NT2/D1 (cell line): ENCODE data around the gene OR14K1.

Source experiments
- SUZ12 ChIP-seq: IDR thresholded peaks from 2 replicates; pipeline ENCODE4 v1.6.1; 2011; ENCODE audit not compliant: insufficient read length, insufficient read depth; ENCODE audit errors: extremely low read depth
- YY1 ChIP-seq: IDR thresholded peaks from 2 replicates; pipeline ENCODE4 v1.6.1; 2011; ENCODE audit not compliant: insufficient read length, insufficient read depth
- ZNF274 ChIP-seq: IDR thresholded peaks from 2 replicates; pipeline ENCODE4 v1.6.1; 2011; ENCODE audit warnings: mild to moderate bottlenecking, low read depth, low read length

GRCh38 chr1:247721222-247721621 lies 17.2 kb upstream of the OR14K1 start:
- TF ChIP-seq SUZ12 (no peak), YY1 (no peak), ZNF274 (no peak)
